RCC 7860 (cell line): ENCODE results near the gene STK26.
"Not testable (repeated sequence)": the region's sequence is repeated elsewhere in the genome, so short reads cannot be mapped to it uniquely, and the experiment has no call there.

ENCODE experiments used
- DNase-seq: peaks from one replicate; pipeline ENCODE4 v3.0.0-alpha.2; 2015; ENCODE audit warnings: low spot score
- FAIRE-seq: peaks from 2 replicates; lab custom pipeline; 2012; peaks lifted over from hg19 to GRCh38; lab: Jason Lieb, UNC

STK26 gene

GRCh38 chrX:132092439-132093065 is 69.5 kb downstream of the STK26 start:
- FAIRE-seq (no peak), DNase-seq (peak; percentile 13)

GRCh38 chrX:132093239-132093860 is 70.2 kb downstream of the STK26 start:
- FAIRE-seq (no peak), DNase-seq (no peak)

DNA sequence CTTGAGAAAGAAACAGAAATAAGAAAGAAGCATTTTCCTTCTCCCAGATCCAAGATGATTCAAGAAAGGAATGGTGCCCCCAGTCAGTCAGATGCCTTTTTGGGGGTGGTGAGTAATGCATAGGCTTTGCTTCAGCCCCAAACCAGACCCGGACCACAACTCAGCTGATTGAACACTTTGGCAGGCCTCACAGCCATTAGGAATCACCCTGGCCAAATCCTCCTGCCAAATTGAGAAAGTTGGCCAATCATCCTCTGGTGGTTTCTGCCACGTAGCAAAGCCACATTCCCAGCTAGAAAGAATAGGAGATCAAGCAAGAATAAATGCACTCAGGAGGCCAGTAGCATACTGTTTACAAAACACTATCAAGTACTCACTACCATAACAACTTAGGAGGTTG is 71.1 kb downstream of the STK26 start:
- DNase-seq: no peak
- FAIRE-seq: no peak

DNA sequence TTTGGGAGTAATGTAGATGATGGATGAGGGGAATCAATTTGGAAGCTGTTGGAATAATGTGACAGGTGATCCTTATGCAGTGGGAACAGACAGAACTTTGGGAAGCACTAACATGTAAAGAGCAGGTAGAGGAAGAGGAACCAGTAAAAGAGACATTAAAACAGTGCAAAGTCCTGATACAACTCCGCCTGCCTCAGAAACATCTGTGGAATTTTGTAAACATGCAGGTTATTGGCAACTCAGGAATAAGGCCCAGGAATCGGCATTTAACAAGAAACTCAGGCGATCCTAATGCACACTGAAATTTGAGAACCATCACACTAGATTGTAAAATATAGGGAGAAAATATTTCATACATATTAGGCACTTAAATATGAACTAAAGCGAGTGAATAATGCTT is 75.6 kb downstream of the STK26 start:
- not testable (repeated sequence) for FAIRE-seq, DNase-seq

- no peak for DNase-seq
- FAIRE-seq: no peak
Measured at GRCh38 chrX:132101206-132101605, 78.1 kb downstream of the STK26 start.

- DNase-seq (no peak), FAIRE-seq (no peak)
Measured at GRCh38 chrX:132101799-132102198, 78.7 kb downstream of the STK26 start.

DNA sequence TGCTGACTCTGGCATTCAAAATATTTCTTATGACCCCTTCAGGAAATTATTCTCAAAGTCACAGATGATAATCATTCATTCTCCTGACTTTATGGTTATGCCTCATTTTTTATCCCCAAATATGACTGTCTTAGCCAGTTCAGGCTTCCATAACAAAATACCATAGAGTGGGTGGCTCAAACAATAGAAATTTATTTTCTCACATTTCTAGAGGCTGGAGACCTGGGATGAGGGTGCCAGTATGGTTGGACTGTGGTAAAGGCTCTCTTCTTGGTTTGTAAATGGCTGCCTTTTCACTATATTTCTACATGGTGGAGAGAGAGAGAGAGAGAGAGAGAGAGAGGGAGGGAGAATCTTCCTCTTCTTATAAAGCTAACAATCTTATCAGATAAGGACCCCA is 84.2 kb downstream of the STK26 start:
- DNase-seq: no peak
- FAIRE-seq: no peak

DNA sequence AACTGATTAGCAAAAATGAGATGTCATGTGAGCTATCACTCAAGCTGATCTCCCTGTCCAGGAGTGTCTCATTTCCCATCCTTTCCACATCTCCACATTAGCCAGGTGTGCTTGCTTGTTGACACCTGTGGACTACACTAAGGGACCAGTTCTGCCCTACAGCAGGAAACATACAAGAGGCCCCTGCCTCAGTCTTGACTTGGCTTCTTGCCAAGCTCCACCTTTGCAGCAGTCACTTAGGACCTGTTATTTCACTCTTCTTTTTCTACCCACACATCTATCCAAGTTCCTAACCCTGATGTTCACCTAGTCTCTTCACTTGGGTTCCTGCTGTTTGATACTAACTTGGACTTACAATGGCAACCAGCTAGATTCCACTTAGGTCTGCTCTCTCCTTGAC is 91.5 kb downstream of the STK26 start:
- FAIRE-seq: no peak

DNA sequence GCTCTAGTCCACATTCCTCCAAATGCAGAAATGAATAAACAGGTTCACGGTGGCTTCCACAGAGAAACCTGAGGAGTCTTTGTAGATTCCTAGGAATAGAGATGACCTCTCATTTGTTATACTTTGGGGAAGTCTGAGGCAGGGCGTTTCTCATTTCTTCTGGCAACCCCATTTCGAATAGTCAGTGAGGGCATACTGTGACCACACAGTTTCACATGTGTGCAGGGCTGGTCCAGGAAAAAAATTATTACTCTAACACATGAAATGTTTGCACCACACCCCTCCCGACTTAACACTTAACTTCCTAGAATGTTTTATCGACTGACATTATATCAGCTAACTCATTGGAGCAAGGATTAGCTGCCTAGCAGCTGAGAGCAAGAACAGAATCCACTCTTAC is 92.7 kb downstream of the STK26 start:
- DNase-seq (no peak), FAIRE-seq (no peak)

More for the DNA sequence above, 91.5 kb downstream of the STK26 start:
- DNase-seq: no peak

DNA sequence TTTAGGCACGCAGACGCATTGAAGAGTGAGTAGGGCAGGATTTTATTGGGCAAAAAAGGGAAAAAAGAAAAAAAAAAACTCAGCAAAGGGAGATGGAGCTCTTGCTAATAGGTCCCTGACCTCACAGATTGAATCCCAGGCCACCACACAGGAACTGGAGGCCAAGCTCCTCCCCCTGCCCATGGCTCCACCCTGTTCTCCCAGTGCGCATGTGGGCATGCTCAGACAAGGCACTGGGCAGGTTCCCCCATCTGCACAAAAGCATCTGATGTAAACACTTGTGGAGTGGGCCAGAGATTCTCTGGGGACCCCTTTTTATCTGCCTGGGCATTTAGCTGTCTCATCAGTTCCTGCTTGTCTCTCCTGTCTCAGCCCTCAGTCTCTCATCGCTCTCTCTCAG is 95.3 kb downstream of the STK26 start:
- FAIRE-seq (no peak), DNase-seq (no peak)

DNA sequence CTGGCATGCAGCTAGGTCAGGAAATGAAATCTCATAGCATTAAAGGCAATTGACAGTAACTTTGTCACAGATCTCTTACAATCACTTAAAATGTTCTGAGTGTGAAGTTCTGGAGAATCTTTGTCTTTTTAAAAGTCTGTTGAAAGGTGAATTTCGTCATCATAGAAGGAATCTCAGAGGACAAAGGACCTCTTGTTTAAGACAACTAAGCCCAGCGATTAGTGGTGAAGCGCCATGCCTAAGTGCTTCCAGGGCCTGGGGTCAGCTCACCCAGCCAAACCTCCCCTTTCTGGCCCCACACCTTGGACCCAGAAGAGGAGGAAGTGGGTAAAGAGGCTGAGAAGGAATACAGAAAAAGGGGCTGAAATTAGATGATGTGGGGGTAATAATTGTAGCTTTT is 96.2 kb downstream of the STK26 start:
- DNase-seq (no peak), FAIRE-seq (no peak)

- no peak for FAIRE-seq
- DNase-seq: no peak
Measured at GRCh38 chrX:132119821-132120515, 96.9 kb downstream of the STK26 start.

DNA sequence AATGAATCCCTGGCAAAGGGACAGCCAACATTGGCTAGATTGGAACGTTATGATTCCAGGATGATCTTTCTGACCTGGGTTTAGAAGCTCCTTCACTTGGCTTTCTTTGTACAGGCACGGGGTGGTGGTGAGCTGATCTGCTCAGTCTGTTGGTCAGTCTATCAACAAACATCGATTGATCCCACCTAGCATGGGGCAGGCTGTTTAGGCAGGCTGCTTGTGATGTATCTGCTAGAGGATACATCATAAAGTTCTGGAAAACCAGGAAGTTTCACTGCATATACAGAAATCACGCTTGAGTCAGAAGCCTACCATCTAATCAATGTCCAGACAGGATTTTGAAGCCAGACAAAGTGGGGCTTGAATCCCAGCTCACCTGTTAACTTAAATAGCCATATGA is 97.8 kb downstream of the STK26 start:
- no peak for DNase-seq
- FAIRE-seq: no peak
